Measurements from ENCODE around the gene ITGAX. TPM values are rescaled to one million over a fixed set of nuclear protein-coding genes. Genes with fewer than 3 reads are reported as not detected.

Gene ITGAX
- total and polyA plus RNA-seq, 2 experiments from 2014 or later, result not detected

DNA sequence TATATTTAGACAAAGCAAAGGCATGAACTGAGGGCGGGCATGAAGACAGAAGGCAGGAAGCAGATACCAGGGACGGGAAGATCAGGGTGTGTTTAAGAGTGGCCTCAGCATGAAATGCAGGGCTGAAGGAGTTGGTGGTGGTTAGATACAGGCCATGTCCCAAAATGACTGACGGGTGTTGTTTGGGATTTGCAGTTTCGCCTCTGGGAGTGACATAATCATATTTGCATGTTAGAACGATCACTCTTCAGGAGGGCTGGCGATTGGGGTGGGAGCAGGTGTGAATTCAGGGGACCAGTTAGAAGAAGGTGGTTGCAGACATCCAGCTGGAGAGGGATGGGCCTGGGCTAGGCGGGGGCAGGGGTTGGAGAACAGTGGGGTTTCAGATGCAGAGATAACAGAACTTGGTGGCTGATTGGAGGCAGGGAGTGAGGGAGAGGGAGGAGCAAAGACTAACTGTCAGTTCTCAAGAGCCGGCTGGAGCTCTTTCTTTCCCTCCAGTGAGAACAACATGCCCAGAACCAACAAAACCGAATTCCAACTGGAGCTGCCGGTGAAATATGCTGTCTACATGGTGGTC lies 27.2 kb upstream of the ITGAX start:
- H2AFZ ChIP-seq, result no peak overlapping the region
- peaks cover 12% of the 10 kb centered on the region for H3K4me1 ChIP-seq (ENCODE audit: insufficient read depth)
- no peaks in the 10 kb centered on the region for H3K79me2 ChIP-seq (replicated peaks; ENCODE audit: insufficient read depth)
- H4K20me1 ChIP-seq (replicated peaks; ENCODE audit: insufficient read depth), result no peaks in the 10 kb centered on the region
- peaks cover 26% of the 10 kb centered on the region for H3K4me1 Mint-ChIP-seq
- H3K9me3 Mint-ChIP-seq, result peaks cover 10% of the 10 kb centered on the region
- H3K27me3 ChIP-seq (ENCODE audit: insufficient read depth), result peaks cover 36% of the 10 kb centered on the region
- H3K4me2 ChIP-seq, result no peak overlapping the region
- H3K27ac ChIP-seq (ENCODE audit: low read depth), result no peak overlapping the region
- no peaks in the 10 kb centered on the region for H3F3A ChIP-seq (replicated peaks; ENCODE audit: low read depth)
- H3K27ac Mint-ChIP-seq, result no peak overlapping the region
- no peaks in the 10 kb centered on the region; the same call in 1 of the 2 replicates for H3K36me3 ChIP-seq (ENCODE audit: insufficient read depth)
- H3K9me2 ChIP-seq (ENCODE audit: insufficient read depth), result no peaks in the 10 kb centered on the region
- TF ChIP-seq, protein P1, sequence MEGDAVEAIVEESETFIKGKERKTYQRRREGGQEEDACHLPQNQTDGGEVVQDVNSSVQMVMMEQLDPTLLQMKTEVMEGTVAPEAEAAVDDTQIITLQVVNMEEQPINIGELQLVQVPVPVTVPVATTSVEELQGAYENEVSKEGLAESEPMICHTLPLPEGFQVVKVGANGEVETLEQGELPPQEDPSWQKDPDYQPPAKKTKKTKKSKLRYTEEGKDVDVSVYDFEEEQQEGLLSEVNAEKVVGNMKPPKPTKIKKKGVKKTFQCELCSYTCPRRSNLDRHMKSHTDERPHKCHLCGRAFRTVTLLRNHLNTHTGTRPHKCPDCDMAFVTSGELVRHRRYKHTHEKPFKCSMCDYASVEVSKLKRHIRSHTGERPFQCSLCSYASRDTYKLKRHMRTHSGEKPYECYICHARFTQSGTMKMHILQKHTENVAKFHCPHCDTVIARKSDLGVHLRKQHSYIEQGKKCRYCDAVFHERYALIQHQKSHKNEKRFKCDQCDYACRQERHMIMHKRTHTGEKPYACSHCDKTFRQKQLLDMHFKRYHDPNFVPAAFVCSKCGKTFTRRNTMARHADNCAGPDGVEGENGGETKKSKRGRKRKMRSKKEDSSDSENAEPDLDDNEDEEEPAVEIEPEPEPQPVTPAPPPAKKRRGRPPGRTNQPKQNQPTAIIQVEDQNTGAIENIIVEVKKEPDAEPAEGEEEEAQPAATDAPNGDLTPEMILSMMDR (conservative IDR thresholded peaks at IDR 0.05; ENCODE audit: low read depth in 2 of 2), result no peak
- no peak for TF ChIP-seq ZNF331 (CRISPR knock-in tag; IDR thresholded peaks at IDR 0.05; ENCODE audit: low read depth)
- TF ChIP-seq CREB1 (CRISPR knock-in tag; IDR thresholded peaks at IDR 0.05; ENCODE audit: low read depth), result no peak
- TF ChIP-seq, protein P2, sequence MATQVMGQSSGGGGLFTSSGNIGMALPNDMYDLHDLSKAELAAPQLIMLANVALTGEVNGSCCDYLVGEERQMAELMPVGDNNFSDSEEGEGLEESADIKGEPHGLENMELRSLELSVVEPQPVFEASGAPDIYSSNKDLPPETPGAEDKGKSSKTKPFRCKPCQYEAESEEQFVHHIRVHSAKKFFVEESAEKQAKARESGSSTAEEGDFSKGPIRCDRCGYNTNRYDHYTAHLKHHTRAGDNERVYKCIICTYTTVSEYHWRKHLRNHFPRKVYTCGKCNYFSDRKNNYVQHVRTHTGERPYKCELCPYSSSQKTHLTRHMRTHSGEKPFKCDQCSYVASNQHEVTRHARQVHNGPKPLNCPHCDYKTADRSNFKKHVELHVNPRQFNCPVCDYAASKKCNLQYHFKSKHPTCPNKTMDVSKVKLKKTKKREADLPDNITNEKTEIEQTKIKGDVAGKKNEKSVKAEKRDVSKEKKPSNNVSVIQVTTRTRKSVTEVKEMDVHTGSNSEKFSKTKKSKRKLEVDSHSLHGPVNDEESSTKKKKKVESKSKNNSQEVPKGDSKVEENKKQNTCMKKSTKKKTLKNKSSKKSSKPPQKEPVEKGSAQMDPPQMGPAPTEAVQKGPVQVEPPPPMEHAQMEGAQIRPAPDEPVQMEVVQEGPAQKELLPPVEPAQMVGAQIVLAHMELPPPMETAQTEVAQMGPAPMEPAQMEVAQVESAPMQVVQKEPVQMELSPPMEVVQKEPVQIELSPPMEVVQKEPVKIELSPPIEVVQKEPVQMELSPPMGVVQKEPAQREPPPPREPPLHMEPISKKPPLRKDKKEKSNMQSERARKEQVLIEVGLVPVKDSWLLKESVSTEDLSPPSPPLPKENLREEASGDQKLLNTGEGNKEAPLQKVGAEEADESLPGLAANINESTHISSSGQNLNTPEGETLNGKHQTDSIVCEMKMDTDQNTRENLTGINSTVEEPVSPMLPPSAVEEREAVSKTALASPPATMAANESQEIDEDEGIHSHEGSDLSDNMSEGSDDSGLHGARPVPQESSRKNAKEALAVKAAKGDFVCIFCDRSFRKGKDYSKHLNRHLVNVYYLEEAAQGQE (IDR thresholded peaks at IDR 0.05; ENCODE audit: unreplicated experiment), result no peak
- TF ChIP-seq EZH2 (IDR thresholded peaks at IDR 0.05; ENCODE audit: low read depth, unreplicated experiment), result no peak
- no peak for TF ChIP-seq POLR2AphosphoS5 (IDR thresholded peaks at IDR 0.05; ENCODE audit: low read depth)
- TF ChIP-seq, protein P3, sequence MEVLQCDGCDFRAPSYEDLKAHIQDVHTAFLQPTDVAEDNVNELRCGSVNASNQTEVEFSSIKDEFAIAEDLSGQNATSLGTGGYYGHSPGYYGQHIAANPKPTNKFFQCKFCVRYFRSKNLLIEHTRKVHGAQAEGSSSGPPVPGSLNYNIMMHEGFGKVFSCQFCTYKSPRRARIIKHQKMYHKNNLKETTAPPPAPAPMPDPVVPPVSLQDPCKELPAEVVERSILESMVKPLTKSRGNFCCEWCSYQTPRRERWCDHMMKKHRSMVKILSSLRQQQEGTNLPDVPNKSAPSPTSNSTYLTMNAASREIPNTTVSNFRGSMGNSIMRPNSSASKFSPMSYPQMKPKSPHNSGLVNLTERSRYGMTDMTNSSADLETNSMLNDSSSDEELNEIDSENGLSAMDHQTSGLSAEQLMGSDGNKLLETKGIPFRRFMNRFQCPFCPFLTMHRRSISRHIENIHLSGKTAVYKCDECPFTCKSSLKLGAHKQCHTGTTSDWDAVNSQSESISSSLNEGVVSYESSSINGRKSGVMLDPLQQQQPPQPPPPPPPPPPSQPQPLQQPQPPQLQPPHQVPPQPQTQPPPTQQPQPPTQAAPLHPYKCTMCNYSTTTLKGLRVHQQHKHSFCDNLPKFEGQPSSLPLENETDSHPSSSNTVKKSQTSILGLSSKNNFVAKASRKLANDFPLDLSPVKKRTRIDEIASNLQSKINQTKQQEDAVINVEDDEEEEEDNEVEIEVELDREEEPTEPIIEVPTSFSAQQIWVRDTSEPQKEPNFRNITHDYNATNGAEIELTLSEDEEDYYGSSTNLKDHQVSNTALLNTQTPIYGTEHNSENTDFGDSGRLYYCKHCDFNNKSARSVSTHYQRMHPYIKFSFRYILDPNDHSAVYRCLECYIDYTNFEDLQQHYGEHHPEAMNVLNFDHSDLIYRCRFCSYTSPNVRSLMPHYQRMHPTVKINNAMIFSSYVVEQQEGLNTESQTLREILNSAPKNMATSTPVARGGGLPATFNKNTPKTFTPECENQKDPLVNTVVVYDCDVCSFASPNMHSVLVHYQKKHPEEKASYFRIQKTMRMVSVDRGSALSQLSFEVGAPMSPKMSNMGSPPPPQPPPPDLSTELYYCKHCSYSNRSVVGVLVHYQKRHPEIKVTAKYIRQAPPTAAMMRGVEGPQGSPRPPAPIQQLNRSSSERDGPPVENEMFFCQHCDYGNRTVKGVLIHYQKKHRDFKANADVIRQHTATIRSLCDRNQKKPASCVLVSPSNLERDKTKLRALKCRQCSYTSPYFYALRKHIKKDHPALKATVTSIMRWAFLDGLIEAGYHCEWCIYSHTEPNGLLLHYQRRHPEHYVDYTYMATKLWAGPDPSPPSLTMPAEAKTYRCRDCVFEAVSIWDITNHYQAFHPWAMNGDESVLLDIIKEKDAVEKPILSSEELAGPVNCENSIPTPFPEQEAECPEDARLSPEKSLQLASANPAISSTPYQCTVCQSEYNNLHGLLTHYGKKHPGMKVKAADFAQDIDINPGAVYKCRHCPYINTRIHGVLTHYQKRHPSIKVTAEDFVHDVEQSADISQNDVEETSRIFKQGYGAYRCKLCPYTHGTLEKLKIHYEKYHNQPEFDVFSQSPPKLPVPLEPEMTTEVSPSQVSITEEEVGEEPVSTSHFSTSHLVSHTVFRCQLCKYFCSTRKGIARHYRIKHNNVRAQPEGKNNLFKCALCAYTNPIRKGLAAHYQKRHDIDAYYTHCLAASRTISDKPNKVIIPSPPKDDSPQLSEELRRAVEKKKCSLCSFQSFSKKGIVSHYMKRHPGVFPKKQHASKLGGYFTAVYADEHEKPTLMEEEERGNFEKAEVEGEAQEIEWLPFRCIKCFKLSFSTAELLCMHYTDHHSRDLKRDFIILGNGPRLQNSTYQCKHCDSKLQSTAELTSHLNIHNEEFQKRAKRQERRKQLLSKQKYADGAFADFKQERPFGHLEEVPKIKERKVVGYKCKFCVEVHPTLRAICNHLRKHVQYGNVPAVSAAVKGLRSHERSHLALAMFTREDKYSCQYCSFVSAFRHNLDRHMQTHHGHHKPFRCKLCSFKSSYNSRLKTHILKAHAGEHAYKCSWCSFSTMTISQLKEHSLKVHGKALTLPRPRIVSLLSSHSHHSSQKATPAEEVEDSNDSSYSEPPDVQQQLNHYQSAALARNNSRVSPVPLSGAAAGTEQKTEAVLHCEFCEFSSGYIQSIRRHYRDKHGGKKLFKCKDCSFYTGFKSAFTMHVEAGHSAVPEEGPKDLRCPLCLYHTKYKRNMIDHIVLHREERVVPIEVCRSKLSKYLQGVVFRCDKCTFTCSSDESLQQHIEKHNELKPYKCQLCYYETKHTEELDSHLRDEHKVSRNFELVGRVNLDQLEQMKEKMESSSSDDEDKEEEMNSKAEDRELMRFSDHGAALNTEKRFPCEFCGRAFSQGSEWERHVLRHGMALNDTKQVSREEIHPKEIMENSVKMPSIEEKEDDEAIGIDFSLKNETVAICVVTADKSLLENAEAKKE (CRISPR knock-in tag; IDR thresholded peaks at IDR 0.05), result no peak
- TF ChIP-seq JUNB (IDR thresholded peaks at IDR 0.05; ENCODE audit: unreplicated experiment), result no peak
- TF ChIP-seq EZH2phosphoT487 (IDR thresholded peaks at IDR 0.05; ENCODE audit: unreplicated experiment), result no peak
- TF ChIP-seq ZNF114 (CRISPR knock-in tag; IDR thresholded peaks at IDR 0.05), result no peak
- TF ChIP-seq STAT1 (IDR thresholded peaks at IDR 0.05; ENCODE audit: unreplicated experiment), result no peak
- TF ChIP-seq, protein P4, sequence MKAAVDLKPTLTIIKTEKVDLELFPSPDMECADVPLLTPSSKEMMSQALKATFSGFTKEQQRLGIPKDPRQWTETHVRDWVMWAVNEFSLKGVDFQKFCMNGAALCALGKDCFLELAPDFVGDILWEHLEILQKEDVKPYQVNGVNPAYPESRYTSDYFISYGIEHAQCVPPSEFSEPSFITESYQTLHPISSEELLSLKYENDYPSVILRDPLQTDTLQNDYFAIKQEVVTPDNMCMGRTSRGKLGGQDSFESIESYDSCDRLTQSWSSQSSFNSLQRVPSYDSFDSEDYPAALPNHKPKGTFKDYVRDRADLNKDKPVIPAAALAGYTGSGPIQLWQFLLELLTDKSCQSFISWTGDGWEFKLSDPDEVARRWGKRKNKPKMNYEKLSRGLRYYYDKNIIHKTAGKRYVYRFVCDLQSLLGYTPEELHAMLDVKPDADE (IDR thresholded peaks at IDR 0.05), result no peak
- no peak for TF ChIP-seq NANOG (IDR thresholded peaks at IDR 0.05; ENCODE audit: borderline replicate concordance)
- H3K4me3 Mint-ChIP-seq, result no peak overlapping the region
- DNase-seq (ENCODE audit: low spot score) (peak; percentile 41), ATAC-seq (peak; percentile 30)
- no peak overlapping the region for H3K4me3 ChIP-seq
- H3K36me3 Mint-ChIP-seq (ENCODE audit: low read depth), result peaks cover 4% of the 10 kb centered on the region; the same call in 2 of the 3 replicates
- peaks cover 37% of the 10 kb centered on the region for H3K27me3 Mint-ChIP-seq (ENCODE audit: insufficient read depth, low read depth, poor library complexity)

All from GM23338 (cell line).